HL-60 (cell line): ENCODE results near the gene GLYR1.

Source experiments
- DNase-seq, 2 experiments: peaks; one replicate each; pipeline ENCODE4 v3.0.0-alpha.2; 2010 to 2020; ENCODE audit warnings: low read depth in 1 of 2, low spot score in 1 of 2
- H3K27ac ChIP-seq: fragments of 250-450 bp; sonication (Bioruptor Pico); replicated peaks from 2 replicates; pipeline ENCODE4 v1.5.1; 2020; ENCODE audit warnings: mild to moderate bottlenecking, moderate library complexity
- H3K27me3 ChIP-seq: fragments of 250-450 bp; sonication (Bioruptor Pico); 2 replicates; pipeline ENCODE4 v1.5.1; 2021; ENCODE audit warnings: mild to moderate bottlenecking, moderate library complexity; ENCODE audit not compliant: insufficient read depth, poor library complexity, severe bottlenecking
- H3K4me3 ChIP-seq: replicated peaks from 2 replicates; pipeline ENCODE4 v1.5.1; 2011; ENCODE audit warnings: mild to moderate bottlenecking, control low read depth, low read length; ENCODE audit not compliant: insufficient read depth
- CTCF ChIP-seq: IDR thresholded peaks from one replicate; pipeline ENCODE4 v1.5.1; 2011; ENCODE audit warnings: low read length, control low read depth, inconsistent platforms; ENCODE audit not compliant: insufficient read depth
- GABPA ChIP-seq: IDR thresholded peaks from 2 replicates; pipeline ENCODE4 v1.6.1; 2012; ENCODE audit warnings: low read depth
- POLR2AphosphoS5 ChIP-seq: IDR thresholded peaks from 2 replicates; pipeline ENCODE4 v1.6.1; 2012; ENCODE audit warnings: low read depth
- SPI1 ChIP-seq: IDR thresholded peaks from 2 replicates; pipeline ENCODE4 v1.6.1; 2012; ENCODE audit warnings: low read depth, mild to moderate bottlenecking, borderline replicate concordance
- TF ChIP-seq, protein P1 (sequence below): IDR thresholded peaks from 2 replicates; pipeline ENCODE4 v1.6.1; 2012; ENCODE audit warnings: low read depth; ENCODE audit not compliant: insufficient replicate concordance

Gene GLYR1

DNA sequence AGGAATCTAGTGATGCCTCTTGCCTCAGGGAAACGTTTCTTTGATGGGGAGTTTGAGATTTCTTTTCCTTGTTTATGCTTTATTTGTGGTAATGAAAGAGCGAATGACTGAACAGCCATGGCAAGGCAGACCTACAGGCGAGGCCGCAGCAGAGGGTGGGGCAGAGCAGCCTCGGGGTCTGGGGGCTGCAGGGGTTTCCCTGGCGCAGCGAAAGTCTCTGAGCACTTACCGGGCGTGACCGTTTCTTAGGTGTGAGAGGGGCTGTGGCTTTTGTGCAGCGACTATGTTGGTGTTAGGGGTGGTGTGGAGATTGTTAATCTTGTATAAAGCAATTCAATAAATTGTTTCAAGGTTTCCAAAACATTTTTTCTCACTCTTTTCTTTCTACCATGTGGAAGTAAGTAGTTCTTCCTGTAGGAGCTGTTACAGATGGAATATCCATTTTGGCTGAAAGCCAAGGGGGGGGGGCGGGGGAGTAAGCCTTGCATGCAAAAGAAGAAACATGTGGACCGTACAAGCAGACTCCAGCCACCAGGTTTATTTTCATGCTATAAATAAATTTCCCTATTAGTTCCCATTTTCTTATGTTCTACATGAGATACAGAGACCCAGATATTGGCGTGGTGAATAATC is 35.0 kb upstream of the GLYR1 start:
- H3K4me3 ChIP-seq: no peak overlapping the region
- TF ChIP-seq CTCF: no peak
- TF ChIP-seq POLR2AphosphoS5: no peak
- TF ChIP-seq, protein P1, sequence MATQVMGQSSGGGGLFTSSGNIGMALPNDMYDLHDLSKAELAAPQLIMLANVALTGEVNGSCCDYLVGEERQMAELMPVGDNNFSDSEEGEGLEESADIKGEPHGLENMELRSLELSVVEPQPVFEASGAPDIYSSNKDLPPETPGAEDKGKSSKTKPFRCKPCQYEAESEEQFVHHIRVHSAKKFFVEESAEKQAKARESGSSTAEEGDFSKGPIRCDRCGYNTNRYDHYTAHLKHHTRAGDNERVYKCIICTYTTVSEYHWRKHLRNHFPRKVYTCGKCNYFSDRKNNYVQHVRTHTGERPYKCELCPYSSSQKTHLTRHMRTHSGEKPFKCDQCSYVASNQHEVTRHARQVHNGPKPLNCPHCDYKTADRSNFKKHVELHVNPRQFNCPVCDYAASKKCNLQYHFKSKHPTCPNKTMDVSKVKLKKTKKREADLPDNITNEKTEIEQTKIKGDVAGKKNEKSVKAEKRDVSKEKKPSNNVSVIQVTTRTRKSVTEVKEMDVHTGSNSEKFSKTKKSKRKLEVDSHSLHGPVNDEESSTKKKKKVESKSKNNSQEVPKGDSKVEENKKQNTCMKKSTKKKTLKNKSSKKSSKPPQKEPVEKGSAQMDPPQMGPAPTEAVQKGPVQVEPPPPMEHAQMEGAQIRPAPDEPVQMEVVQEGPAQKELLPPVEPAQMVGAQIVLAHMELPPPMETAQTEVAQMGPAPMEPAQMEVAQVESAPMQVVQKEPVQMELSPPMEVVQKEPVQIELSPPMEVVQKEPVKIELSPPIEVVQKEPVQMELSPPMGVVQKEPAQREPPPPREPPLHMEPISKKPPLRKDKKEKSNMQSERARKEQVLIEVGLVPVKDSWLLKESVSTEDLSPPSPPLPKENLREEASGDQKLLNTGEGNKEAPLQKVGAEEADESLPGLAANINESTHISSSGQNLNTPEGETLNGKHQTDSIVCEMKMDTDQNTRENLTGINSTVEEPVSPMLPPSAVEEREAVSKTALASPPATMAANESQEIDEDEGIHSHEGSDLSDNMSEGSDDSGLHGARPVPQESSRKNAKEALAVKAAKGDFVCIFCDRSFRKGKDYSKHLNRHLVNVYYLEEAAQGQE: no peak
- TF ChIP-seq GABPA: no peak
- TF ChIP-seq SPI1: no peak
- H3K27me3 ChIP-seq: no peaks in the 10 kb centered on the region
- DNase-seq: no peak
- H3K27ac ChIP-seq: no peak overlapping the region

DNA sequence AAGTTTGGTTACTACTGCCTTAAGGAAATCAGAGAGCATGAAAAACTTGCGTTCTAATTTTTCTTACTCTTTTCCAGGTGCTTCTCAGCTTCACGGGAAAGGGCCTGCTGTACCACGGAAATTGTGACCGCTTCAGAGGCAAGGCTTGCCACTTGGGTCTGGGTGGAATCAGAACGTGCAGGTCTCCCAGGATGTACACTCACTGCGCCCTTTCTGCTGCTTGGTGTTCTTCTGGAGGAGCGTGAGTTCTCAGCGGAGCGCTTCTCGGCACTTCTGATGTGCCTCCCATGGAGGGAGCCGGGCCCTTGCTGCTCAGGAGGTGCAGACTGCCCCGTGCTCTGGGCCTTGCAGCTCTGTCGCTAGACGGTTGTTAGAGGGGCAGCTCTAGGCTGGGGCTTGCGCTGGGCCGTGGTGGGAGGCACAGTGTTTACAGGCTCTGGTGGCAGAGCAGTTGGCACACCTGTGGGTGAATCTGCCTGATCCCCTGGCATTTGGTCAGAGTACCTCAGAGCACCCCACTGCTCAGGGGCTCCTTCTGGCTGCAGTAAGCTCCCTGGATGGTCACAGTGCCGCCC is 33.0 kb upstream of the GLYR1 start:
- no peak overlapping the region for H3K27ac ChIP-seq

GRCh38 chr16:4879049-4879448 is 32.0 kb upstream of the GLYR1 start:
- Histone ChIP-seq H3K27ac (no peak overlapping the region), H3K4me3 (no peak overlapping the region), H3K27me3 (no peaks in the 10 kb centered on the region)
- no peak for TF ChIP-seq POLR2AphosphoS5
- TF ChIP-seq SPI1: no peak
- TF ChIP-seq GABPA: no peak
- TF ChIP-seq CTCF: no peak
- TF ChIP-seq, protein P1: no peak
- DNase-seq: no peak

More for the DNA sequence above, 33.0 kb upstream of the GLYR1 start:
- DNase-seq: no peak
- no peak overlapping the region for H3K4me3 ChIP-seq
- no peak for TF ChIP-seq CTCF
- TF ChIP-seq GABPA: no peak
- no peak for TF ChIP-seq POLR2AphosphoS5
- TF ChIP-seq SPI1: no peak
- TF ChIP-seq, protein P1: no peak
- no peaks in the 10 kb centered on the region for H3K27me3 ChIP-seq
